Measurements from ENCODE around the gene SLK. TPM values are rescaled to one million over a fixed set of nuclear protein-coding genes. Genes with fewer than 3 reads are reported as not detected.

Gene SLK
- total and polyA plus RNA-seq, 2 of the 4 experiments (the other 2 are of a cell fraction), result 8.1 to 21.5 TPM

DNA sequence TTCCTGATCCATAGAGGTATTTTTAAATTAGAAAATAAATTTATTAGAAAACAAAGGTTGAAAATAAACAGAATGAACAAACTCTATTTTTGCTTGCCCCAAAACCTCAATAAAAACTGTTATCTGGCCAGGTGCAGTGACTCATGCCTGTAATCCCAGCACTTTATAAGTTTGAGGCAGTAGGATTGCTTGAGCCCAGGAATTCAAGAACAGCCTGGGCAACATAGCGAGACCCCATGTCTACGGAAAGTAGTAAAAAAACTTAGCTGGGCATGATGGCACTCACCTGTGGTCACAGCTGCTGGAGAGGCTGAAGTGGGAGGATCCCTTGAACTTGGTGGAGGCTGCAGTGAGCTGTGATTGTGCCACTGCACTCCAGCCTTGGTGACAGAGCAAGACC, 10.3 kb downstream of the SLK start:
- Histone ChIP-seq H2AK9ac (replicated peaks; ENCODE audit: low read depth, low read length, poor library complexity) (no peak overlapping the region), H3K14ac (replicated peaks; ENCODE audit: low read depth, low read length) (no peak overlapping the region), H3K27ac (ENCODE audit: insufficient read depth, low read length) (no peak overlapping the region), H4K20me1 (ENCODE audit: insufficient read depth, low read length) (peaks cover 22% of the 10 kb centered on the region; the same call in 1 of the 2 replicates), H3K79me1 (ENCODE audit: low read depth in 1 of 2, low read length in 2 of 2) (peaks cover 9 to 26% of the 10 kb centered on the region in 2 experiments), H4K8ac (ENCODE audit: low read depth in 2 of 2, low read length in 2 of 2) (no peak overlapping the region), H3K9ac (ENCODE audit: low read depth, low read length) (no peak overlapping the region), H3K56ac (ENCODE audit: extremely low read depth, insufficient read depth, low read length) (no peak overlapping the region), H3K4me2 (ENCODE audit: low read depth, low read length) (no peak overlapping the region), H2BK15ac (ENCODE audit: low read depth, low read length) (no peak overlapping the region), H2AK5ac (ENCODE audit: low read depth, low read length) (no peak overlapping the region), H3K4me3 (ENCODE audit: insufficient read depth, low read depth, low read length) (no peak overlapping the region), H2AFZ (replicated peaks; ENCODE audit: low read length, poor library complexity) (no peak overlapping the region), H2BK120ac (ENCODE audit: low read depth, low read length) (no peak overlapping the region), H3K23ac (ENCODE audit: low read depth, low read length) (no peak overlapping the region), H4K91ac (ENCODE audit: insufficient read depth, low read depth, low read length) (no peak overlapping the region), H3K9me1 (ENCODE audit: insufficient read depth, low read length) (peaks cover 4% of the 10 kb centered on the region; the same call in 1 of the 2 replicates), H2BK5ac (ENCODE audit: low read depth, low read length, poor library complexity, severe bottlenecking) (no peak overlapping the region), H3K4ac (ENCODE audit: low read depth, low read length) (no peak overlapping the region), H3K27me3 (ENCODE audit: control insufficient read depth, insufficient read depth, low read length) (no peaks in the 10 kb centered on the region), H3K4me1 (ENCODE audit: control insufficient read depth, insufficient read depth, low read length) (no peaks in the 10 kb centered on the region; the same call in 1 of the 2 replicates), H2BK20ac (ENCODE audit: low read depth, low read length) (no peak overlapping the region), H4K5ac (ENCODE audit: low read depth, low read length) (no peak overlapping the region), H3K36me3 (ENCODE audit: control insufficient read depth, insufficient read depth, low read length) (no peaks in the 10 kb centered on the region), H3K9me3 (ENCODE audit: control insufficient read depth, insufficient read depth, low read length) (no peaks in the 10 kb centered on the region), H3K18ac (ENCODE audit: low read depth, low read length) (no peak overlapping the region)
- in situ Hi-C loops (cut with MboI; ENCODE audit: low sequenced_read_pairs), result no loop called here
- no TSS peak for BruUV-seq (replicated peaks)
- dilution Hi-C loops (cut with HindIII; ENCODE audit: low sequenced_read_pairs, unreplicated experiment), result no loop called here
- intact Hi-C loops (cut with micrococcal nuclease), result no loop called here
- TF ChIP-seq BHLHE40 (IDR thresholded peaks at IDR 0.05; ENCODE audit: low read depth, low read length) (no peak), ELK1 (IDR thresholded peaks at IDR 0.05; ENCODE audit: borderline replicate concordance, low read depth, low read length) (no peak), MXI1 (IDR thresholded peaks at IDR 0.05; ENCODE audit: borderline replicate concordance, low read depth, low read length) (no peak), USF2 (IDR thresholded peaks at IDR 0.05; ENCODE audit: low read depth, low read length) (no peak), MAFK (IDR thresholded peaks at IDR 0.05; ENCODE audit: low read depth, low read length) (no peak), CHD1 (IDR thresholded peaks at IDR 0.05; ENCODE audit: low read depth, low read length) (no peak), RFX5 (IDR thresholded peaks at IDR 0.05; ENCODE audit: low read depth, low read length) (no peak), MAZ (IDR thresholded peaks at IDR 0.05; ENCODE audit: borderline replicate concordance, low read depth, low read length) (no peak), RAD21 (IDR thresholded peaks at IDR 0.05; ENCODE audit: low read length) (no peak), RCOR1 (IDR thresholded peaks at IDR 0.05; ENCODE audit: insufficient replicate concordance, low read length) (no peak), POLR2A (IDR thresholded peaks at IDR 0.05; ENCODE audit: low read depth, low read length) (no peak), SMC3 (IDR thresholded peaks at IDR 0.05; ENCODE audit: low read depth, low read length) (no peak)
- TF ChIP-seq, protein P1, sequence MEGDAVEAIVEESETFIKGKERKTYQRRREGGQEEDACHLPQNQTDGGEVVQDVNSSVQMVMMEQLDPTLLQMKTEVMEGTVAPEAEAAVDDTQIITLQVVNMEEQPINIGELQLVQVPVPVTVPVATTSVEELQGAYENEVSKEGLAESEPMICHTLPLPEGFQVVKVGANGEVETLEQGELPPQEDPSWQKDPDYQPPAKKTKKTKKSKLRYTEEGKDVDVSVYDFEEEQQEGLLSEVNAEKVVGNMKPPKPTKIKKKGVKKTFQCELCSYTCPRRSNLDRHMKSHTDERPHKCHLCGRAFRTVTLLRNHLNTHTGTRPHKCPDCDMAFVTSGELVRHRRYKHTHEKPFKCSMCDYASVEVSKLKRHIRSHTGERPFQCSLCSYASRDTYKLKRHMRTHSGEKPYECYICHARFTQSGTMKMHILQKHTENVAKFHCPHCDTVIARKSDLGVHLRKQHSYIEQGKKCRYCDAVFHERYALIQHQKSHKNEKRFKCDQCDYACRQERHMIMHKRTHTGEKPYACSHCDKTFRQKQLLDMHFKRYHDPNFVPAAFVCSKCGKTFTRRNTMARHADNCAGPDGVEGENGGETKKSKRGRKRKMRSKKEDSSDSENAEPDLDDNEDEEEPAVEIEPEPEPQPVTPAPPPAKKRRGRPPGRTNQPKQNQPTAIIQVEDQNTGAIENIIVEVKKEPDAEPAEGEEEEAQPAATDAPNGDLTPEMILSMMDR (conservative IDR thresholded peaks at IDR 0.05; ENCODE audit: low read depth, low read length), result no peak
- DNase-seq, result no peak
- ATAC-seq (ENCODE audit: low read depth), result no peak
- ChIA-PET POLR2A (ENCODE audit: unreplicated experiment) (no interaction called here), CTCF (no interaction called here)
- WGBS, 2 experiments (ENCODE audit: extremely low coverage in 2 of 2, insufficient read length in 1 of 2), result no CpG with 5 or more reads among the region's 2 CpGs

Data from IMR-90 (cell line).